H4 (cell line): ENCODE measurements around the gene GRK5. TPM values are rescaled to one million over a fixed set of nuclear protein-coding genes. Genes with fewer than 3 reads are reported as not detected.

Experiments
- DNase-seq: peaks from one replicate; pipeline ENCODE4 v3.0.0-alpha.2; 2015; ENCODE audit warnings: low spot score
- total RNA-seq: library from RNA; depleted of rRNA; stranded (reverse); fragments of >200 nt; shearing (Covaris generic); gene quantifications from 2 replicates; pipeline ENCODE4 v1.2.3, GENCODE V29; 2014; rRNA removed

The GRK5 gene
- total RNA-seq, 1 experiment from 2014 or later = 9.9 TPM

- no peak for DNase-seq
Measured at GRCh38 chr10:119504651-119505050, 297.3 kb downstream of the GRK5 start.

- DNase-seq = no peak
Measured at GRCh38 chr10:119505131-119505551, 297.8 kb downstream of the GRK5 start.

Other genes with a start within 250 kb of the GRK5 start
- 4.7 and 6.7 TPM in 2 replicates for gene NANOS1, start 177.9 kb upstream of the GRK5 start, total RNA-seq
- 41.0 and 57.4 TPM in 2 replicates for gene EIF3A, start 126.8 kb upstream of the GRK5 start, total RNA-seq
- gene DENND10, start 103.5 kb upstream of the GRK5 start, total RNA-seq = 59.5 and 62.2 TPM in 2 replicates
- gene SFXN4, start 41.9 kb upstream of the GRK5 start, total RNA-seq = 22.9 and 83.4 TPM in 2 replicates
- gene PRDX3, start 28.8 kb upstream of the GRK5 start, total RNA-seq = 315 and 406 TPM in 2 replicates